ENCODE measurements around the gene ANK3. TPM values are rescaled to one million over a fixed set of nuclear protein-coding genes. Genes with fewer than 3 reads are reported as not detected.

The ANK3 gene
- total RNA-seq, 1 donor = 248 TPM

GRCh38 chr10:60246382-60246781, 143.3 kb downstream of the ANK3 start:
- TF ChIP-seq CTCF (IDR thresholded peaks at IDR 0.05; ENCODE audit: insufficient read depth, low read length) = no peak
- no peak for DNase-seq (ENCODE audit: low read depth)
- H3K4me3 ChIP-seq (ENCODE audit: low read depth, low read length) = no peak overlapping the region

- TF ChIP-seq CTCF (IDR thresholded peaks at IDR 0.05; ENCODE audit: insufficient read depth, low read length) = no peak
- DNase-seq (ENCODE audit: low read depth) = no peak
- no peak overlapping the region for H3K4me3 ChIP-seq (ENCODE audit: low read depth, low read length)
Measured at GRCh38 chr10:60239228-60239627, 150.4 kb downstream of the ANK3 start.

GRCh38 chr10:60238759-60239100, 150.9 kb downstream of the ANK3 start:
- no peak for DNase-seq (ENCODE audit: low read depth)
- no peak for TF ChIP-seq CTCF (IDR thresholded peaks at IDR 0.05; ENCODE audit: insufficient read depth, low read length)
- H3K4me3 ChIP-seq (ENCODE audit: low read depth, low read length) = no peak overlapping the region

GRCh38 chr10:60237977-60238758, 151.5 kb downstream of the ANK3 start:
- peak overlapping the region; percentile 0 for H3K4me3 ChIP-seq (ENCODE audit: low read depth, low read length)
- TF ChIP-seq CTCF (IDR thresholded peaks at IDR 0.05; ENCODE audit: insufficient read depth, low read length) = peak; percentile 72
- peak; percentile 89 for DNase-seq (ENCODE audit: low read depth)

- peak; percentile 52 for DNase-seq (ENCODE audit: low read depth)
- no peak for TF ChIP-seq CTCF (IDR thresholded peaks at IDR 0.05; ENCODE audit: insufficient read depth, low read length)
- no peak overlapping the region for H3K4me3 ChIP-seq (ENCODE audit: low read depth, low read length)
Measured at GRCh38 chr10:60236869-60237524, 152.7 kb downstream of the ANK3 start.

GRCh38 chr10:60235001-60235400, 154.7 kb downstream of the ANK3 start:
- TF ChIP-seq CTCF (IDR thresholded peaks at IDR 0.05; ENCODE audit: insufficient read depth, low read length) = no peak
- peak; percentile 55 for DNase-seq (ENCODE audit: low read depth)
- no peak overlapping the region for H3K4me3 ChIP-seq (ENCODE audit: low read depth, low read length)
